PFSK-1 (cell line): ENCODE measurements around the gene MVK.

Experiments
- FOXP2 ChIP-seq: optimal IDR thresholded peaks from 2 replicates; pipeline ENCODE3; 2011; ENCODE audit warnings: borderline replicate concordance, control low read depth, inconsistent platforms; ENCODE audit not compliant: insufficient read depth; ENCODE audit errors: extremely low read length, extremely low read depth
- POLR2AphosphoS5 ChIP-seq: IDR thresholded peaks from 2 replicates; pipeline ENCODE4 v1.6.1; 2012; ENCODE audit warnings: low read depth, mild to moderate bottlenecking, control low read depth, low read length, moderate library complexity
- SIN3A ChIP-seq: IDR thresholded peaks from 2 replicates; pipeline ENCODE4 v1.6.1; 2012; ENCODE audit warnings: mild to moderate bottlenecking, low read length, moderate library complexity, borderline replicate concordance; ENCODE audit not compliant: insufficient read depth
- TAF1 ChIP-seq: IDR thresholded peaks from 2 replicates; pipeline ENCODE4 v1.6.1; 2012; ENCODE audit warnings: low read length, control low read depth, borderline replicate concordance; ENCODE audit not compliant: insufficient read depth

DNA sequence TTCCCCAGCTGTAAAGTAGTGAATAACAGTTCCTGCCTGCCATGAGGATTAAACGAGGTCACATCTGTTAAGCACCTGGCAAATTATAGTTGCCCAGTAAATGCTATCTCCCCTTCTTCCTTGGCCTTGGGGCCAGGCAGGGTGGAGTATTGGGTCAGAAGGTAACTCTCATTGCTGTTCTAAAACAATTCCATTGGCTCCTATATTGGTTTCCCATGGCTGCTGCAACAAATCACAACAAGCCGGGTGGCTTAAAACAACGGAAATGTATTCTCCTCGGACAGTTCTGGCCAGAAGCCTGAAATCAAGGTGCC, 32.2 kb upstream of the MVK start:
- TF ChIP-seq TAF1 (no peak), POLR2AphosphoS5 (no peak), FOXP2 (no peak), SIN3A (no peak)
